DOHH2 (cell line): ENCODE results near the gene RBM47.
"Not testable (repeated sequence)": the region's sequence is repeated elsewhere in the genome, so short reads cannot be mapped to it uniquely, and the experiment has no call there.

Experiments used
- EZH2phosphoT487 ChIP-seq: fragments of 200-600 bp; sonication (generic); IDR thresholded peaks from 2 replicates; pipeline ENCODE4 v1.6.1; 2017; ENCODE audit warnings: borderline replicate concordance, mild to moderate bottlenecking, antibody characterized with exemption, low read length, moderate library complexity, mixed read lengths
- TF ChIP-seq, protein P1 (sequence below): fragments of 200-600 bp; sonication (generic); IDR thresholded peaks from one replicate; pipeline ENCODE4 v1.5.1; 2014; ENCODE audit warnings: antibody characterized with exemption, mild to moderate bottlenecking, low read depth, low read length; ENCODE audit not compliant: poor library complexity, severe bottlenecking

DNA sequence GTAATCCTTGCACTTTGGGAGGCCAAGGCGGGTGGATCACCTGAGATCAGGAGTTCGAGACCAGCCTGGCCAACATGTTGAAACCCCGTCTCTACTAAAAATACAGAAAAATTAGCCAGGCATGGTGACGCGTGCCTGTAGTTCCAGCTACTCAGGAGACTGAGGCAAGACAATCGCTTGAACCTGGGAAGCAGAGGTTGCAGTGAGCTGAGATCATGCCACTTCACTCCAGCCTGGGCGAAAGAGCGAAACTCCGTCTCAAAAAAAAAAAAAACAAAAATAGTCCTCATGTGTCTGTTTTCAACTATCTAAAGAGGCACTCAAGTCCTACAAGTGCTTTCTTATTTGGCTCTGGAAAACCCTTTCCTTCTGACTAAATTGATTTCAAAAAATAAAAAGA, 237.4 kb downstream of the RBM47 start:
- TF ChIP-seq, protein P1, sequence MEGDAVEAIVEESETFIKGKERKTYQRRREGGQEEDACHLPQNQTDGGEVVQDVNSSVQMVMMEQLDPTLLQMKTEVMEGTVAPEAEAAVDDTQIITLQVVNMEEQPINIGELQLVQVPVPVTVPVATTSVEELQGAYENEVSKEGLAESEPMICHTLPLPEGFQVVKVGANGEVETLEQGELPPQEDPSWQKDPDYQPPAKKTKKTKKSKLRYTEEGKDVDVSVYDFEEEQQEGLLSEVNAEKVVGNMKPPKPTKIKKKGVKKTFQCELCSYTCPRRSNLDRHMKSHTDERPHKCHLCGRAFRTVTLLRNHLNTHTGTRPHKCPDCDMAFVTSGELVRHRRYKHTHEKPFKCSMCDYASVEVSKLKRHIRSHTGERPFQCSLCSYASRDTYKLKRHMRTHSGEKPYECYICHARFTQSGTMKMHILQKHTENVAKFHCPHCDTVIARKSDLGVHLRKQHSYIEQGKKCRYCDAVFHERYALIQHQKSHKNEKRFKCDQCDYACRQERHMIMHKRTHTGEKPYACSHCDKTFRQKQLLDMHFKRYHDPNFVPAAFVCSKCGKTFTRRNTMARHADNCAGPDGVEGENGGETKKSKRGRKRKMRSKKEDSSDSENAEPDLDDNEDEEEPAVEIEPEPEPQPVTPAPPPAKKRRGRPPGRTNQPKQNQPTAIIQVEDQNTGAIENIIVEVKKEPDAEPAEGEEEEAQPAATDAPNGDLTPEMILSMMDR, result not testable (repeated sequence)
- not testable (repeated sequence) for TF ChIP-seq EZH2phosphoT487
